Activated naive CD8-positive, alpha-beta T cell treated with anti-CD3 and anti-CD28 coated beads, Interleukin-2, amount 50 U/mL, for 16 hours (primary cell): ENCODE data around the gene SLC2A5.
A peak's percentile ranks its signal among the peaks of the same experiment; 100 is the strongest.
"Not testable (repeated sequence)": the region's sequence is repeated elsewhere in the genome, so short reads cannot be mapped to it uniquely, and the experiment has no call there.

ENCODE experiments used
- DNase-seq: peaks from one replicate; pipeline ENCODE4 v3.0.0-alpha.2; 2020; ENCODE audit warnings: low read depth, low spot score

SLC2A5 gene

GRCh38 chr1:9008236-9008635, 61.2 kb downstream of the SLC2A5 start:
- DNase-seq, result no peak

- DNase-seq, result no peak
Observed at GRCh38 chr1:9006956-9007615, 62.3 kb downstream of the SLC2A5 start.

GRCh38 chr1:9005395-9005708, 64.1 kb downstream of the SLC2A5 start:
- no peak for DNase-seq

- peak; percentile 82 for DNase-seq
Observed at GRCh38 chr1:9004700-9005394, 64.6 kb downstream of the SLC2A5 start.

- DNase-seq, result no peak
Observed at GRCh38 chr1:9004031-9004699, 65.3 kb downstream of the SLC2A5 start.

- DNase-seq, result not testable (repeated sequence)
Observed at GRCh38 chr1:9002215-9002560, 67.2 kb downstream of the SLC2A5 start.

- not testable (repeated sequence) for DNase-seq
Observed at GRCh38 chr1:9001534-9002214, 67.8 kb downstream of the SLC2A5 start.

GRCh38 chr1:8993962-8994675, 75.3 kb downstream of the SLC2A5 start:
- DNase-seq, result not testable (repeated sequence)

- no peak for DNase-seq
Observed at GRCh38 chr1:8992936-8993687, 76.3 kb downstream of the SLC2A5 start.

- no peak for DNase-seq
Observed at GRCh38 chr1:8989821-8990220, 79.6 kb downstream of the SLC2A5 start.

- DNase-seq, result no peak
Observed at GRCh38 chr1:8989061-8989460, 80.4 kb downstream of the SLC2A5 start.

- DNase-seq, result no peak
Observed at GRCh38 chr1:8988618-8988967, 80.8 kb downstream of the SLC2A5 start.

- DNase-seq, result peak; percentile 38
Observed at GRCh38 chr1:8987881-8988617, 81.4 kb downstream of the SLC2A5 start.

GRCh38 chr1:8986814-8987190, 82.6 kb downstream of the SLC2A5 start:
- no peak for DNase-seq

GRCh38 chr1:8985915-8986813, 83.3 kb downstream of the SLC2A5 start:
- no peak for DNase-seq
